Panc1 (cell line): ENCODE data around the gene VWA5B2.

Source experiments
- POLR2AphosphoS5 ChIP-seq: IDR thresholded peaks from 2 replicates; pipeline ENCODE4 v1.6.1; 2012; ENCODE audit warnings: mild to moderate bottlenecking, low read depth, low read length, moderate library complexity
- REST ChIP-seq, 2 experiments: IDR thresholded peaks; 2 replicates each; pipeline ENCODE4 v1.6.1; 2011 to 2012; ENCODE audit warnings: low read depth in 2 of 2, control low read depth in 1 of 2, low read length in 1 of 2, mild to moderate bottlenecking in 1 of 2, moderate library complexity in 1 of 2; ENCODE audit not compliant: insufficient read depth in 1 of 2
- TCF7L2 ChIP-seq: IDR thresholded peaks from 2 replicates; pipeline ENCODE4 v1.6.1; 2011; ENCODE audit warnings: mild to moderate bottlenecking, low read depth, low read length, inconsistent platforms
- TF ChIP-seq, protein P1 (sequence below): fragments of 450-650 bp; IDR thresholded peaks from 2 replicates; pipeline ENCODE4 v1.5.1; 2017; ENCODE audit warnings: mild to moderate bottlenecking

GRCh38 chr3:184183679-184184078, 45.7 kb upstream of the VWA5B2 start:
- TF ChIP-seq, protein P1, sequence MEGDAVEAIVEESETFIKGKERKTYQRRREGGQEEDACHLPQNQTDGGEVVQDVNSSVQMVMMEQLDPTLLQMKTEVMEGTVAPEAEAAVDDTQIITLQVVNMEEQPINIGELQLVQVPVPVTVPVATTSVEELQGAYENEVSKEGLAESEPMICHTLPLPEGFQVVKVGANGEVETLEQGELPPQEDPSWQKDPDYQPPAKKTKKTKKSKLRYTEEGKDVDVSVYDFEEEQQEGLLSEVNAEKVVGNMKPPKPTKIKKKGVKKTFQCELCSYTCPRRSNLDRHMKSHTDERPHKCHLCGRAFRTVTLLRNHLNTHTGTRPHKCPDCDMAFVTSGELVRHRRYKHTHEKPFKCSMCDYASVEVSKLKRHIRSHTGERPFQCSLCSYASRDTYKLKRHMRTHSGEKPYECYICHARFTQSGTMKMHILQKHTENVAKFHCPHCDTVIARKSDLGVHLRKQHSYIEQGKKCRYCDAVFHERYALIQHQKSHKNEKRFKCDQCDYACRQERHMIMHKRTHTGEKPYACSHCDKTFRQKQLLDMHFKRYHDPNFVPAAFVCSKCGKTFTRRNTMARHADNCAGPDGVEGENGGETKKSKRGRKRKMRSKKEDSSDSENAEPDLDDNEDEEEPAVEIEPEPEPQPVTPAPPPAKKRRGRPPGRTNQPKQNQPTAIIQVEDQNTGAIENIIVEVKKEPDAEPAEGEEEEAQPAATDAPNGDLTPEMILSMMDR, result no peak
- no peak for TF ChIP-seq POLR2AphosphoS5
- TF ChIP-seq REST (IDR thresholded peaks at IDR 0.05; ENCODE audit: insufficient read depth in 1 of 2, low read depth in 2 of 2, low read length in 1 of 2), result no peak
- TF ChIP-seq TCF7L2, result no peak
